K562 (cell line): Measurements from ENCODE around the gene PAQR7. TPM values are rescaled to one million over a fixed set of nuclear protein-coding genes. Genes with fewer than 3 reads are reported as not detected.
A peak's percentile ranks its signal among the peaks of the same experiment; 100 is the strongest.

Experiments
- ATAC-seq: fragments of 200-7000 bp; cut with Tn5 transposase; 3 replicates; pipeline ENCODE4 v1.9.1; 2020; ENCODE audit warnings: moderate library complexity
- BruUV-seq: library from RNA; stranded (reverse); fragments of 400-500 nt; replicated peaks from 2 replicates; lab custom pipeline; 2021; lab: Mats Ljungman, UMichigan
- CTCF ChIA-PET: fragments of 300-600 bp; formaldehyde crosslinking; extraction: SDS; loops from one replicate; lab custom pipeline; 2021; ENCODE audit warnings: low intra/inter-chr PET ratio; lab: Yijun Ruan, JAX
- POLR2A ChIA-PET: fragments of 300-600, 350-650 bp; sonication (Branson Sonifier 250); formaldehyde crosslinking; extraction: SDS; loops from one replicate; lab custom pipeline; 2021; ENCODE audit warnings: antibody characterized with exemption, inconsistent platforms; lab: Yijun Ruan, JAX
- DNase-seq, 4 experiments: peaks; one replicate each; pipeline versions ENCODE4 v3.0.0 to v3.0.0-alpha.2; 2011 to 2018; ENCODE audit warnings: low spot score in 3 of 4, mixed read lengths in 3 of 4; ENCODE audit errors: extremely low read depth in 1 of 4
- FAIRE-seq: peaks from 2 replicates; lab custom pipeline; 2011; peaks lifted over from hg19 to GRCh38; lab: Jason Lieb, UNC
- H2AFZ ChIP-seq: 2 replicates; pipeline ENCODE4 v1.6.0; 2011; ENCODE audit warnings: low read depth, low read length, control low read depth, inconsistent platforms
- H3K27ac ChIP-seq: fragments of 200-600 bp; 3 replicates; pipeline ENCODE4 v1.8.0; 2011; ENCODE audit warnings: low read depth, mild to moderate bottlenecking, control low read depth, inconsistent platforms, low read length, moderate library complexity, mixed read lengths; ENCODE audit errors: extremely low read depth
- H3K27me3 ChIP-seq, 2 experiments: fragments of 300-600 bp in 1 of 2; 2 replicates in 1 of 2; 3 replicates in 1 of 2; pipeline versions ENCODE4 v1.6.0 to v1.8.0; 2011; ENCODE audit warnings: inconsistent platforms in 2 of 2, low read length in 2 of 2, mild to moderate bottlenecking in 1 of 2, mixed read lengths in 1 of 2, moderate library complexity in 1 of 2; ENCODE audit not compliant: control insufficient read depth in 2 of 2, insufficient read depth in 2 of 2
- H3K36me3 ChIP-seq: fragments of 300-600 bp; 3 replicates; pipeline ENCODE4 v1.8.0; 2011; ENCODE audit warnings: mild to moderate bottlenecking, low read length, inconsistent platforms; ENCODE audit not compliant: control insufficient read depth, insufficient read depth
- H3K4me1 ChIP-seq, 2 experiments: fragments of 200-600 bp in 1 of 2; replicated peaks in 1 of 2; 2 replicates in 1 of 2; 3 replicates in 1 of 2; pipeline versions ENCODE4 v1.5.1 to v1.8.0; 2011; ENCODE audit warnings: inconsistent platforms in 2 of 2, low read length in 2 of 2, mild to moderate bottlenecking in 1 of 2, mixed read lengths in 1 of 2, moderate library complexity in 1 of 2; ENCODE audit not compliant: control insufficient read depth in 2 of 2, insufficient read depth in 2 of 2
- H3K4me2 ChIP-seq: 2 replicates; pipeline ENCODE4 v1.6.1; 2011; ENCODE audit warnings: low read length, control low read depth, inconsistent platforms, mixed read lengths; ENCODE audit not compliant: insufficient read depth
- H3K4me3 ChIP-seq: fragments of 200-600 bp; sonication (generic), shearing (Covaris generic); 2 replicates; pipeline ENCODE4 v1.5.1; 2016; ENCODE audit warnings: control low read depth, inconsistent platforms
- H3K79me2 ChIP-seq: fragments of 200-600 bp; 3 replicates; pipeline ENCODE4 v1.8.0; 2011; ENCODE audit warnings: low read length, inconsistent platforms; ENCODE audit not compliant: control insufficient read depth, insufficient read depth
- H3K9ac ChIP-seq, 2 experiments: 2 replicates each; pipeline versions ENCODE4 v1.6.0 to v1.6.1; 2011; ENCODE audit warnings: low read depth in 2 of 2, low read length in 2 of 2, control low read depth in 1 of 2, inconsistent platforms in 1 of 2, mild to moderate bottlenecking in 1 of 2, mixed read lengths in 1 of 2; ENCODE audit not compliant: insufficient read depth in 1 of 2
- H3K9me1 ChIP-seq: one replicate; pipeline ENCODE4 v1.6.0; 2011; ENCODE audit warnings: inconsistent platforms, mild to moderate bottlenecking, low read length, moderate library complexity; ENCODE audit not compliant: control insufficient read depth, insufficient read depth
- H3K9me3 ChIP-seq: replicated peaks from 2 replicates; pipeline ENCODE4 v1.5.1; 2011; ENCODE audit warnings: low read depth, low read length, inconsistent platforms; ENCODE audit not compliant: control insufficient read depth, insufficient read depth
- H4K20me1 ChIP-seq: replicated peaks from 2 replicates; pipeline ENCODE4 v1.6.1; 2011; ENCODE audit warnings: low read length, inconsistent platforms, mixed read lengths; ENCODE audit not compliant: control insufficient read depth, insufficient read depth
- ARID1B ChIP-seq: fragments of 450-650 bp; IDR thresholded peaks from 2 replicates; pipeline ENCODE4 v1.6.1; 2016; ENCODE audit warnings: antibody characterized with exemption, mild to moderate bottlenecking, inconsistent platforms
- BCL6 ChIP-seq: fragments of 250-450 bp; sonication (Bioruptor Pico); IDR thresholded peaks from 2 replicates; pipeline ENCODE4 v1.4.0; 2020
- CHD4 ChIP-seq: fragments of 200-600 bp; sonication (generic); IDR thresholded peaks from 3 replicates; pipeline ENCODE4 v1.6.1; 2012; ENCODE audit warnings: low read depth, mild to moderate bottlenecking, mixed read lengths, low read length, inconsistent platforms; ENCODE audit not compliant: insufficient read depth, insufficient replicate concordance, poor library complexity, severe bottlenecking
- FOXM1 ChIP-seq, 2 experiments: fragments of 450-650 bp in 1 of 2; sonication (generic) in 1 of 2; formaldehyde crosslinking in 1 of 2; IDR thresholded peaks; 2 replicates each; pipeline versions ENCODE4 v1.6.1 to v1.9.0; 2017 to 2022; ENCODE audit warnings: low read depth in 2 of 2, mild to moderate bottlenecking in 2 of 2, missing genetic modification reagents in 1 of 2, moderate library complexity in 1 of 2
- FUS ChIP-seq: fragments of 200-400 bp; formaldehyde crosslinking; optimal IDR thresholded peaks from 2 replicates; pipeline ENCODE3; 2017; ENCODE audit warnings: low read depth, low read length
- HNRNPK ChIP-seq: fragments of 200-400 bp; formaldehyde crosslinking; IDR thresholded peaks from one replicate; pipeline ENCODE4 v1.6.1; 2018; ENCODE audit warnings: mild to moderate bottlenecking, low read depth, low read length; ENCODE audit not compliant: poor library complexity, severe bottlenecking
- RBBP5 ChIP-seq: fragments of 200-600 bp; sonication (generic); IDR thresholded peaks from 2 replicates; pipeline ENCODE4 v1.6.1; 2012; ENCODE audit warnings: borderline replicate concordance, mild to moderate bottlenecking, low read length, control low read depth, inconsistent platforms; ENCODE audit not compliant: insufficient read depth, poor library complexity, severe bottlenecking
- RFX1 ChIP-seq: fragments of 450-650 bp; IDR thresholded peaks from 2 replicates; pipeline ENCODE4 v1.6.1; 2016; ENCODE audit warnings: mild to moderate bottlenecking, moderate library complexity
- SAP30 ChIP-seq: fragments of 200-600 bp; sonication (generic); IDR thresholded peaks from 2 replicates; pipeline ENCODE4 v1.6.1; 2012; ENCODE audit warnings: borderline replicate concordance, low read depth, mild to moderate bottlenecking, moderate library complexity, low read length, control low read depth, inconsistent platforms; ENCODE audit not compliant: insufficient read depth, poor library complexity, severe bottlenecking
- SMAD2 ChIP-seq: fragments of 150-350 bp; IDR thresholded peaks from 2 replicates; pipeline ENCODE4 v1.6.1; 2014; ENCODE audit warnings: low read depth, mild to moderate bottlenecking, low read length
- TEAD2 ChIP-seq: fragments of 450-650 bp; IDR thresholded peaks from 2 replicates; pipeline ENCODE4 v1.6.1; 2016; ENCODE audit warnings: missing genetic modification characterization, control low read depth, missing compliant biosample characterization
- ZNF668 ChIP-seq: fragments of 250-450 bp; sonication (Bioruptor Pico); IDR thresholded peaks from 2 replicates; pipeline ENCODE4 v1.8.0; 2022; ENCODE audit warnings: mild to moderate bottlenecking, inconsistent platforms
- WGBS: fragments of 100-300 bp; shearing (Covaris generic); methylation state at CpG from one replicate; pipeline ENCODE4 v1.1.6; 2016; ENCODE audit warnings: low coverage, mixed read lengths; ENCODE audit not compliant: insufficient coverage; ENCODE audit errors: missing lambda C conversion rate; 5-methylcytosine and 5-hydroxymethylcytosine counted together
- in situ Hi-C: fragments of 300-500 bp; cut with MboI; formaldehyde crosslinking; loops from 4 replicates; pipeline ENCODE4 v1.15.0; 2018; ENCODE audit warnings: inconsistent platforms, mixed read lengths
- intact Hi-C: fragments of 100-400 bp; cut with micrococcal nuclease; formaldehyde crosslinking; loops from 2 replicates; pipeline ENCODE4 v1.14.2; 2022
- polyA plus RNA-seq, 8 experiments: library from polyadenylated mRNA; depleted of rRNA in 4 of 8; stranded (reverse) in 5 of 8; unstranded in 3 of 8; fragments of >200 nt; fragmentation: Nextera tagmentation in 2 of 8; fragmentation: Illumina TruSeq in 1 of 8; extraction: Ambion mirVana in 2 of 8; extraction: Trizol in 1 of 8; gene quantifications; 2 replicates each; pipeline versions ENCODE4 v1.2.1 to v1.2.3, GENCODE V29; 2011 to 2014; ENCODE audit warnings: inconsistent platforms in 1 of 8, missing spikeins in 1 of 8
- total RNA-seq, 7 experiments: library from RNA; depleted of rRNA in 6 of 7; stranded (reverse); fragments of >200 nt in 6 of 7; fragmentation: Illumina TruSeq in 2 of 7; extraction: Trizol in 2 of 7; gene quantifications; 2 replicates each; pipeline versions ENCODE4 v1.2.1 to v1.2.3, GENCODE V29; 2011 to 2021; ENCODE audit warnings: low replicate concordance in 1 of 7
- TF ChIP-seq, protein P1 (sequence below): fragments of 250-450 bp; sonication (Bioruptor Pico); IDR thresholded peaks from 2 replicates; pipeline ENCODE4 v1.8.0; 2022; ENCODE audit warnings: moderate library complexity, mild to moderate bottlenecking, inconsistent platforms
- TF ChIP-seq, protein P2 (sequence below): fragments of 450-650 bp; formaldehyde crosslinking; IDR thresholded peaks from 2 replicates; pipeline ENCODE4 v1.4.0; 2022; ENCODE audit warnings: missing genetic modification characterization

The PAQR7 gene
- total and polyA plus RNA-seq, 9 of the 15 experiments (the other 6 are each of a cell fraction or from before 2014, with no cell fraction given) = 1.1 to 5.2 (median 2.6) TPM

DNA sequence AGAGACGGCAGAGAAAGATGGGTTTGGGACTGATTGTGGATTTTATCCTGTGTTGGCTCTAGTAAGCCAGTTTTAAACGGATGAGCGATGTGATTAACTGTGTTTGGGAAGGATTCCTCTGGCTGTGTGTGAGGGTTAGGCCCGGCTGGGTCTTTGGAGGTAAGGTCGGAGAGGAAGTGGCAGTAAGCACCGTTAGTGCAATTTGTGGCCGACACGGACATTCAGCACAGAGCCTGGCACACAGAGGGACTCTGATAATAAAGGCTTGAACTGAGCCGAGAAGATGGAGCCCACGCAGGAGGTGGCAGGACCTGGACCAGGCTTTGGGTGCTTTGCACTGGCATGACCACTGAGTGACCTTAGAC lies 54.4 kb downstream of the PAQR7 start:
- WGBS = 12% methylated on average over 10 of the region's 10 CpGs
- peak overlapping the region; percentile 67 for H3K4me3 ChIP-seq
- peaks cover 37 to 53% of the 10 kb centered on the region in 2 experiments for H3K4me1 ChIP-seq
- no peak for FAIRE-seq
- H3K4me2 ChIP-seq = peak overlapping the region; percentile 89
- peaks cover 16% of the 10 kb centered on the region for H4K20me1 ChIP-seq
- TSS peak; percentile 63 for BruUV-seq
- H3K9me1 ChIP-seq = no peaks in the 10 kb centered on the region
- H3K9ac ChIP-seq = peak overlapping the region; percentile 92 to 99
- ATAC-seq = no peak
- in situ Hi-C loops = loop anchor here (5.0 kb wide), 1 partner anchor 71 kb away; no protein-coding TSS in a partner anchor
- no peaks in the 10 kb centered on the region for H3K9me3 ChIP-seq
- intact Hi-C loops = loop anchor here (5.0 to 10.0 kb wide), 2 partner anchors 66 to 174 kb away; partner anchors contain the start of gene PAFAH2
- H3K79me2 ChIP-seq = peaks cover 64% of the 10 kb centered on the region
- POLR2A ChIA-PET = interaction anchor here (0.6 to 6.2 kb wide), 6 partner anchors 10 to 281 kb away, joined by 3 to 56 read pairs (median 4); no protein-coding TSS in a partner anchor
- H3K27me3 ChIP-seq = no peaks in the 10 kb centered on the region
- CTCF ChIA-PET = no interaction called here
- H3K36me3 ChIP-seq = peaks cover 34% of the 10 kb centered on the region
- peak in 1 of 4 experiments; percentile 33 for DNase-seq
- H3K27ac ChIP-seq = peak overlapping the region; percentile 91
- peak overlapping the region; percentile 90; the same call in 1 of the 2 replicates for H2AFZ ChIP-seq
- TF ChIP-seq ARID1B = no peak
- no peak for TF ChIP-seq ZNF668 (CRISPR knock-in tag)
- TF ChIP-seq HNRNPK = no peak
- TF ChIP-seq, protein P1, sequence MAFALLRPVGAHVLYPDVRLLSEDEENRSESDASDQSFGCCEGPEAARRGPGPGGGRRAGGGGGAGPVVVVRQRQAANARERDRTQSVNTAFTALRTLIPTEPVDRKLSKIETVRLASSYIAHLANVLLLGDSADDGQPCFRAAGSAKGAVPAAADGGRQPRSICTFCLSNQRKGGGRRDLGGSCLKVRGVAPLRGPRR (CRISPR knock-in tag) = no peak
- TF ChIP-seq FUS = no peak
- TF ChIP-seq, protein P2, sequence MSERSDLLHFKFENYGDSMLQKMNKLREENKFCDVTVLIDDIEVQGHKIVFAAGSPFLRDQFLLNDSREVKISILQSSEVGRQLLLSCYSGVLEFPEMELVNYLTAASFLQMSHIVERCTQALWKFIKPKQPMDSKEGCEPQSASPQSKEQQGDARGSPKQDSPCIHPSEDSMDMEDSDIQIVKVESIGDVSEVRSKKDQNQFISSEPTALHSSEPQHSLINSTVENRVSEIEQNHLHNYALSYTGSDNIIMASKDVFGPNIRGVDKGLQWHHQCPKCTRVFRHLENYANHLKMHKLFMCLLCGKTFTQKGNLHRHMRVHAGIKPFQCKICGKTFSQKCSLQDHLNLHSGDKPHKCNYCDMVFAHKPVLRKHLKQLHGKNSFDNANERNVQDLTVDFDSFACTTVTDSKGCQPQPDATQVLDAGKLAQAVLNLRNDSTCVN (CRISPR knock-in tag) = no peak
- TF ChIP-seq CHD4 = no peak
- no peak for TF ChIP-seq SMAD2
- TF ChIP-seq RFX1 = no peak
- no peak for TF ChIP-seq RBBP5
- TF ChIP-seq BCL6 (CRISPR knock-in tag) = no peak
- peak; percentile 29 for TF ChIP-seq SAP30
- TF ChIP-seq TEAD2 (tag) = no peak
- no peak for TF ChIP-seq FOXM1 (IDR thresholded peaks at IDR 0.05; ENCODE audit: low read depth)
- no peak for TF ChIP-seq FOXM1 (CRISPR knock-in tag; IDR thresholded peaks at IDR 0.05; ENCODE audit: low read depth)
